UCSD-AML1 (cell line): ENCODE measurements around the gene RHO.

Experiments used
- DNase-seq: peaks from one replicate; lab custom pipeline; 2025; ENCODE audit not compliant: unreplicated experiment; lab: John Stamatoyannopoulos, UW

The RHO gene

GRCh38 chr3:129575233-129575996, 47.0 kb downstream of the RHO start:
- no peak for DNase-seq

- no peak for DNase-seq
Measured at GRCh38 chr3:129575997-129576384, 47.6 kb downstream of the RHO start.

GRCh38 chr3:129576514-129577352, 48.3 kb downstream of the RHO start:
- DNase-seq = peak; percentile 57

GRCh38 chr3:129577366-129577765, 48.9 kb downstream of the RHO start:
- DNase-seq = no peak

GRCh38 chr3:129577925-129578786, 49.7 kb downstream of the RHO start:
- DNase-seq = peak; percentile 55

GRCh38 chr3:129579991-129580390, 51.6 kb downstream of the RHO start:
- DNase-seq = no peak

GRCh38 chr3:129581623-129582022, 53.2 kb downstream of the RHO start:
- DNase-seq = no peak

- DNase-seq = no peak
Measured at GRCh38 chr3:129582799-129583198, 54.4 kb downstream of the RHO start.

GRCh38 chr3:129583289-129583688, 54.9 kb downstream of the RHO start:
- DNase-seq = no peak

- no peak for DNase-seq
Measured at GRCh38 chr3:129584631-129585030, 56.2 kb downstream of the RHO start.
